ENCODE results near the gene WDR46. TPM values are rescaled to one million over a fixed set of nuclear protein-coding genes. Genes with fewer than 3 reads are reported as not detected.
"Not testable (repeated sequence)": the region's sequence is repeated elsewhere in the genome, so short reads cannot be mapped to it uniquely, and the experiment has no call there.

Gene WDR46
- total RNA-seq, 2 experiments from 2014 or later, result 105 to 107 TPM

DNA sequence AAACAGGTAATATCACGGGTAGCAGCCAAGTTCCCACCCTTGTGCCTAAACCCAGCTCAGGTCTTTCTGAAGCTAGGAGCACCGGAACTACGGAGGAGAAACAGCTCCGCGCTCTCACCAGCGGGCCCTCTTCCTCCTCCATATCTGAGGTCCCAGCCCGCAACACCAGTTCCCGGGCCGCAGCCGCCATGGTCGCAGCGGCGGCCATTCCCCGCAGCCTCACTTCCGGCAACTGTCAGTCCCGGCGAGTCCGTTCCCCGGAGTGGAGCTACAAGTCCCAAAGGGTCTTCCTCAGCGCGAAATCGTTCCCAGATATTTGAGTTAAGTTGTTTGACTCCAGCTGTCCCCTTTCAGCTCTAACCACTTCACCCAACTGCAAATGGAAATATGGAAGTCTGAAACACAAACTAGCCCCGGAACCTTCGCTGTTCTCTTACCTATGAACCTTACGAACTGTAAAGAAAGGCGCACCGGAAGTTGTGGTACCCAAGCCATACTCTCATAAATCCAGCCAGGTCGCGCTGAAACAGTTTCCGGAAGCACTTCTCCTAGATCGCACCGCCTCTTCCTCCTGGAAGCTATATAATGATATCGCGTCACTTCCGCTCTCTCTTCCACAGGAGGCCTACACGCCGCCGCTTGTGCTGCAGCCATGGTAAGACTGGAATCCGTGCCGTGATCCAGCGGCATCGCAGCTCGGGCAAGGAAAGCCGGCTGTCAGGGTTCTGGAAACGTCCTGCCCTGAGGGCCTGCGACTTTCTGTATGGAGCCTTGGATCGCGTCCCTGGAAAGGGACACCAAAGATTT, 17.4 kb downstream of the WDR46 start, which contains the start of the genes RPS18 and VPS52:
TSS of gene RPS18 (plus strand) at position 608 of the 807 bp plus-strand sequence. CDS start at position 653, 45 bp downstream.
TSS of gene VPS52 (minus strand) at position 409 of the 807 bp plus-strand sequence. CDS start at position 208, 201 bp downstream.
- Mint-ChIP-seq H3K27me3 (no peaks in the 10 kb centered on the region), H3K4me1 (peaks cover 30% of the 10 kb centered on the region), H3K9me3 (no peaks in the 10 kb centered on the region), H3K27ac (peak within 1 kb of the TSS; percentile 100), H3K4me3 (peak within 1 kb of the TSS; percentile 95), H3K36me3 (peaks cover 64% of the 10 kb centered on the region)
- DNase-seq, result peak; percentile 87

DNA sequence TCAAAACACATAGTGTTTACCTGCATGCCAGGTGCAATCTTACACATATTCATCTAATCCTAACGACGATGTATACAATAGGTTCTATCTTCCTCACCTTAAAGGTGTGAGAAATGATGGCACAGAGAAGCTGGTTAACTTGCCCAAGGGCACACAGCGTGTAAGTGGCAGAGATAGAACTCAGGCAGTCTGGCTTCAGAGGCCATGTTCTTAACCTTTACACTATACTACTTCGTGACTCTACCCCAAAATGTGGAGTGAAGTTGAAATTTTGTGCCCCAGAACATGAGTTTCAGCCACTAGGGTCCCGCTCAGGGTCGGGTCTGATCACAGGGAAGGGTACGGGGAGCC, 17.9 kb downstream of the WDR46 start:
- peaks cover 25% of the 10 kb centered on the region for H3K4me1 Mint-ChIP-seq
- no peaks in the 10 kb centered on the region for H3K9me3 Mint-ChIP-seq
- peak overlapping the region; percentile 100 for H3K27ac Mint-ChIP-seq
- H3K4me3 Mint-ChIP-seq, result peak overlapping the region; percentile 95
- H3K36me3 Mint-ChIP-seq, result peaks cover 58% of the 10 kb centered on the region
- no peak for DNase-seq
- H3K27me3 Mint-ChIP-seq, result no peaks in the 10 kb centered on the region

DNA sequence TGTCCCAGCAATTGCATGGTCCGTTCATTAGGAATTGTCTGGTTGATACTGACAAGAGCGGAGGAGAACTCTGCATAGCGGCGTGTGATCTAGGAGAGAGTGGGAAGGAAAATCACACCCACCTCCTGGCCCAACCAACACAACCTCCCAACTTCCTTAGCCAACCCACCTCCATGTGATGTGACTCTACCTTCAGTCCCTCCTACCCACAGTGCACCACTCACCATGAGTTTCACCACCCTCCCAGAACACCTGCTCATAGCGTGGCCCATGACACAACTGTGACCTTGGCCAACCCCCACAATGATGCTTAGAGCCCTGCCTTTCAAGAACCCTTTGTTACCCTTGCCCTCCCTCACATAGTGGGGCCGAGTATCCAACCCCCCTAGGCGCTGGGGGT, 25.0 kb downstream of the WDR46 start:
- H3K36me3 Mint-ChIP-seq, result peaks cover 23% of the 10 kb centered on the region
- no peak overlapping the region for H3K4me3 Mint-ChIP-seq
- H3K4me1 Mint-ChIP-seq, result peaks cover 3% of the 10 kb centered on the region
- H3K9me3 Mint-ChIP-seq, result no peaks in the 10 kb centered on the region
- H3K27ac Mint-ChIP-seq, result peak overlapping the region; percentile 27
- H3K27me3 Mint-ChIP-seq, result no peaks in the 10 kb centered on the region
- DNase-seq, result no peak

DNA sequence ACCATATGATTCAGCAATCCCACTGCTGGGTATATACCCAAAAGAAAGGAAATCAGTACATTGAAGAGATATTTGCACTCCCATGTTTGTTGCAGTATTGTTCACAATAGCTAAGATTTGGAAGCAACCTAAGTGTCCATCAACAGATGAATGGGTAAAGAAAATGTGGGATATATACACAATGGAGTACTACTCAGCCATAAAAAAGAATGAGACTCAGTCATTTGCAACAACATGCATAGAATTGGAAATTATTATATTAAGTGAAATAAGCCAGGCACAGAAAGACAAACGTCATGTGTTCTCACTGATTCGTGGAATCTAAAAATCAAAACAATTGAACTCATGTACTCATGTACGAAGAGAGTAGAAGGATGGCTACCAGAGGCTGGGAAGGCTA, 26.5 kb downstream of the WDR46 start:
- not testable (repeated sequence) for H3K27me3 Mint-ChIP-seq, DNase-seq, H3K4me1 Mint-ChIP-seq, H3K4me3 Mint-ChIP-seq, H3K27ac Mint-ChIP-seq, H3K9me3 Mint-ChIP-seq
- peaks cover 19% of the 10 kb centered on the region for H3K36me3 Mint-ChIP-seq

DNA sequence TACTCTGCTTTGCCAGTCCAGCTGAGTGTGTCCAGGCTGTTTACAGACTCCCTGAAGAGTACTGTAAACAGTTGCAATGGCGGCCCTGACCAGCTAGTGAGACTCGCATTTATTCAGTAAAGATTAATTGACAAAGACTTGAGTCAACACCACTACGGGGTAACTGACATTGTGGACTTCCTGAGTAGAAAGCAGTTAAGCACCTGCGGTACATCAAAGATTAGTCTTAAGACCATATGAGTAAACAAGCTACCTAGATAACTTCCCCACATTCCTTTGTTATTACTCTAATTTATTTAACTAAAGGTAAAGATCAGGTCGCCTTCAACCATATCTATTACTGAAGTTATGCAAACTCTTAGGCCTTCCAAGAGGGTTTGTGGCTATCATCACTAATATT, 30.0 kb downstream of the WDR46 start:
- no peak overlapping the region for H3K27ac Mint-ChIP-seq
- H3K4me3 Mint-ChIP-seq, result no peak overlapping the region
- DNase-seq, result no peak

DNA sequence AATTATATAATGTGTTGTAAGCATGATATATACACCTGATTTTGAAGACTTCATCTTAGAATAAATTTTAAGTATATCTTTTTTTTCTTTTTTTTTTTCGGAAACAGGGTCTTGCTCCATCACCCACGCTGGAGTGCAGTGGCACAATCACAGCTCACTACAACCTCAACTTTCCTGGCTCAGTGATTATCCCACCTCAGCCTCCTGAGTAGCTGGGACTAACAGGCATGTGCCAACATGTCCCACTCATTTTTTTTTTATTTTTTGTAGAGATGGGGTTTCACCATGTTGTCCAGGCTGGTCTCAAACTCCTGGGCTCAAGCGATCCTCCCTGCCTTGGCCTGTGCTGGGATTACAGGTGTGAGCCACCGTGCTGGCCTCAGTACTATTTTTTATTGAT, 34.4 kb downstream of the WDR46 start:
- Mint-ChIP-seq H3K9me3 (no peaks in the 10 kb centered on the region), H3K4me1 (peaks cover 25% of the 10 kb centered on the region)

More for the DNA sequence above, 30.0 kb downstream of the WDR46 start:
- H3K27me3 Mint-ChIP-seq, result no peaks in the 10 kb centered on the region
- no peaks in the 10 kb centered on the region for H3K4me1 Mint-ChIP-seq
- H3K9me3 Mint-ChIP-seq, result no peaks in the 10 kb centered on the region
- H3K36me3 Mint-ChIP-seq, result peaks cover 19% of the 10 kb centered on the region

DNA sequence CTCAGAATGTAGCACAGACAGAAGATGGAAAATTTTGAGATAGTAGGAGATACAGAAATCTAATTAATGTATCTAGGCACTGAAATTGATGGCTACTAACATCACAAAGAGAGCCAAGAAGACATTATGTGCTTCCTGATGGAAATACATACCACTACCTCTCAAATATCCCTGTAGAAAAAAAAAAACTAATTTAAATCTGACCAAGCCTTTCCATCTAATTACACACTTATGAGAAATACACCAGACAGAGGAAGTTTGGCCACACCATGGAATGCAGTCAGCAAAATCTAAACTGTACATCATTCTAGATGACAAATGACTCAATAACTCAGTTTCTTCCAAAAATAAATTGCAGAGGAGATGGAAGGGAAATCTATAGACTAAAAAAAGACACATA, 36.3 kb downstream of the WDR46 start:
- Mint-ChIP-seq H3K36me3 (peaks cover 24% of the 10 kb centered on the region), H3K4me1 (peaks cover 35% of the 10 kb centered on the region), H3K27me3 (no peaks in the 10 kb centered on the region), H3K27ac (peak overlapping the region; percentile 10), H3K9me3 (no peaks in the 10 kb centered on the region), H3K4me3 (no peak overlapping the region)
- DNase-seq, result no peak

More for the DNA sequence above, 34.4 kb downstream of the WDR46 start:
- Mint-ChIP-seq H3K4me3 (no peak overlapping the region), H3K27ac (no peak overlapping the region), H3K36me3 (peaks cover 26% of the 10 kb centered on the region), H3K27me3 (no peaks in the 10 kb centered on the region)
- DNase-seq, result no peak

DNA sequence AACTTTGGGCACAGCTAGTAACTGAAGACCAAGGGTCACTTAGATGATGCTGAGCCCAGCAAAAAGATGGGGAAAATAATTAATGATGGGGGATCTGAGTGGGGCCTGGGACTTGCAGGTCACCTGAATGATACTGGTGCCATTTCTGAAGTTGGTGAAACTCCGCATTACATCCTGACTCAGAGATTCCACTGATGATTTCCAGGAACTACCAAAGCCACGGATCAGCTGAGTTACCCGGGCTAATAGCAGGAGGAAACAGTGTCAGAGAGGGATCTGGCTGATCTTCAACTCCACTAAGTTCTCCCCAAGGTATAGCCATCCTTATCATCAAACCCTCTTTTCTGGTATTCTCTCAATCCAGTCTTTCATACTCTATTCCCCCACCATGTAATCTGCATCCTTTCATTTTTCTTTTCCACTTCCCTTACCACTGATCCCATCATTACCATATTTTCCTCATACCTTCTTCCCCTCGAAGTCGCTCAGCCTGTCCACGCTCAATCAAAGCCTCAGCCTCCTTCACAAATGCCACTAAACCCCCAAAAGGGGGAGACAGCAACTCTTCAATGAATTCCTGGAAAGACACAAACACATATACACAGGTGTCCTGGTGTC, 37.5 kb downstream of the WDR46 start:
- Mint-ChIP-seq H3K36me3 (peaks cover 23% of the 10 kb centered on the region), H3K9me3 (no peaks in the 10 kb centered on the region), H3K27ac (peak overlapping the region; percentile 32), H3K4me3 (no peak overlapping the region), H3K27me3 (no peaks in the 10 kb centered on the region), H3K4me1 (peaks cover 35% of the 10 kb centered on the region)
- no peak for DNase-seq

DNA sequence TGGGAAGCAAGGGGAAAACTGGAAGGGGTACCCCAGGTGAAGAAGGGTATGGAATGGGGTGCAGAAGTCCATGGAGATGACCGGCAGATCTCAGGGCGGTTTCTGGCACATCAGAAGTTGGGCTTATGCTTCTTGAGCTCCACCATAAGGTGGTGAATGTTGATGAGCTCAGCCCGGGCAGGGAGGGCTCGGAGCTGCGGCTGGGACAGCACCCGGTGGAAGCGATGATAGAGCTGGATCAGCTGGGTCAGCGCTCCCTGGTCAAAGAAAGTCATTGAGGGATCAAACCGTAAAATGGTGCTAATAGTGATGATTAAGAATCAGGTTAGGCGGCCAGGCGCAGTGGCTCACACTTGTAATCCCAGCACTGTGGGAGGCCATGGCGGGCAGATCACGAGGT, 38.3 kb downstream of the WDR46 start:
- H3K27ac Mint-ChIP-seq, result peak overlapping the region; percentile 32
- no peak for DNase-seq
- H3K27me3 Mint-ChIP-seq, result no peaks in the 10 kb centered on the region
- H3K36me3 Mint-ChIP-seq, result peaks cover 23% of the 10 kb centered on the region
- H3K9me3 Mint-ChIP-seq, result no peaks in the 10 kb centered on the region
- H3K4me3 Mint-ChIP-seq, result peak overlapping the region; percentile 90
- H3K4me1 Mint-ChIP-seq, result peaks cover 35% of the 10 kb centered on the region

DNA sequence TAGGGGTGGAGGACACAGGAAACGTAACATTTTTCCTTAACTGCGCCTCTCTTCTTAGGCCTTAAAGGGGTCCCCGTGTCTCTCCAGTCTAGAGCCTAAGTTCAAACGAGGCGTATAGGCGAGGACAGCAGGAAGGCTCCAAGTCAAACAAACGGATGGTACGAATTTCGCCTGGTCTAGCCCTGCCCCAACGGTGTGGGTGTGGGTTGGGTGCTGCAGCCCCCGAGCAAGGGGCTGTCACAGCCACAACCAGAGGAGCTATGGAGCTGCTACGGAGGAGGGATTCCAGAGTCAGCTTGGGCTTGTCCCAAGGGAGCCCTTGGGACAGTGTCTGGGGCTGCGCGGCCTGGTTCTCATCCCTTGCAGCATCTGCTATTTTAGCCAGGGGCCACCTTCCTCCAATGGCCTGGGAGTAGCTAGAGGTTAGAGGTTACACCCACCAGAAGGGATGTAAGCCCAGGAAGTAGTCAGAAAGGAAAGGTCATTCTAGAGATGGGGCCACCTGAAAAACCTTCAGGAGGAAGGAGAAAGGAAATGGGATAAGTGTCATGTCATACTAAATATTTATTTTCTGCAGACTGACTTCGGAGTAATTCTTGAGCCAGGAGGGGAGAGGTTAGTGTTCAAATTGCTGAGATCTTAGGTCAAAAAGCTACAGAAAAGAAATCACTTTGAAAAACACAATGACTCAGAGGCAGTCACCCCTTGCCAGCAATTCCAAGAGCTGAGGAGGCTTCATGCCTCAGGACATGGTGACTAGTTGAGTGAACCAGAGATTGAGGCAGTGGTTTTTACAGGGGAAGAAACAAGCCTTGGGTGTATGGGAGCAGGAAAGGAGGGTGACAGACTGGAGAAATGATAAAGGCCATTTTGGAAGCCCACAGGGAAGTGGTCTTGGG, 39.1 kb downstream of the WDR46 start:
- peaks cover 35% of the 10 kb centered on the region for H3K4me1 Mint-ChIP-seq
- H3K4me3 Mint-ChIP-seq, result peak overlapping the region; percentile 90
- peak; percentile 21 for DNase-seq
- peak overlapping the region; percentile 32 for H3K27ac Mint-ChIP-seq
- no peaks in the 10 kb centered on the region for H3K27me3 Mint-ChIP-seq
- H3K9me3 Mint-ChIP-seq, result no peaks in the 10 kb centered on the region
- peaks cover 23% of the 10 kb centered on the region for H3K36me3 Mint-ChIP-seq

DNA sequence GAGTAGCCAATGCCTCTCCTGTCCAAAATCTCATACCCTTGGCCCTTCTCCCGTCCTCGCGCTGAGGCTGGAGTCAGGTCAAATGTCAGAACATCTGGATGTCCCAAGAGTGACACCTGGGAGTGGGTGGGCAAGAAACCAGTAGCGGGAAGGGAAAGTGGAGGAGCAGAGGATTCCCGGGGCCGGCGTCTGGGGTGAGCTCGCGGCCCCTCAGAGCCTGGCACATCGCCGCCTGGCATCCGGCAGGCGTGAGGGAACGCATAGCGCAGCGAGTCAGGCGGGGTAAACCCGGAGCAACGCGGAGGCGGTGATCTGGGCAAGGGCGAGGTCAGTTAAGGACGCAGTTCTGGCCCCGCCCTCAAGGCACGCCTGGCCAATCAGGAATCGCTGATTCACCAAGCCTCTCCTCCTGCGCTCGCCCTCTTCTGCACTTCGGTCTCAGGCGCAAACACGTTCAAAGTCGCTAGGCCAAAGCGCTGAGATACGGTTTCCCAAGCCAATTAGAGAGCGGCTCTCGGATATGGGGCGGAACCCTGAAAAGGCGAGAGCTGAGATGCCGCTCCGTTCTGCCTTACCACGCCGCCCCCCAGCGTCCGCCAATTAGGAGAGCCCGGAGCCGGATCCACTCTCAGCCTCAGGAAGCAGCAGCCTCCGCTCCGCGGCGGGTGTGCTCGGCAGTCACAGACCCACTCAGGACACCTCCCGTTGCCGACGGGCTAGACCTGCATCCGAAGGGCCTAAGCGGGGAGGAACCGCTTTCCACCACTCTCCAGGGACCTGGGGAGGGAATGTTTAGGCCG, 39.9 kb downstream of the WDR46 start:
- peak; percentile 97 for DNase-seq
- peaks cover 23% of the 10 kb centered on the region for H3K36me3 Mint-ChIP-seq
- H3K4me3 Mint-ChIP-seq, result peak overlapping the region; percentile 90
- H3K9me3 Mint-ChIP-seq, result no peaks in the 10 kb centered on the region
- no peaks in the 10 kb centered on the region for H3K27me3 Mint-ChIP-seq
- peaks cover 35% of the 10 kb centered on the region for H3K4me1 Mint-ChIP-seq
- H3K27ac Mint-ChIP-seq, result peak overlapping the region; percentile 96

DNA sequence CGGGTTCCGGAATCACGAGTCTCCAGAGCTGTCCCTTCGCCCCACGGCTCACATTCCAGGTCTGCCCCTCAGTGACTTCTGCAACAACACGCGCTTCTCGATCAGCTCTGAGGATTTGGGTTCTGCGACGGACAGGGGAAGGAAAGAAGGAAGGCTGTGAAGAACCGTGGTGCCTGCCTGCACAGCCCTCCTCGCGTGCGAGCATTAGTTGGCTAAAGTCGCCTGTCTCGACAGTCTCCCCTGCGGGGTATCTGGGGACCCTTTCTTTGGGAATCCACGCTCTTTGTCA, 40.5 kb downstream of the WDR46 start:
- Mint-ChIP-seq H3K27me3 (no peaks in the 10 kb centered on the region), H3K4me1 (peaks cover 35% of the 10 kb centered on the region), H3K4me3 (peak overlapping the region; percentile 90), H3K36me3 (peaks cover 23% of the 10 kb centered on the region), H3K27ac (peak overlapping the region; percentile 96), H3K9me3 (no peaks in the 10 kb centered on the region)
- no peak for DNase-seq

DNA sequence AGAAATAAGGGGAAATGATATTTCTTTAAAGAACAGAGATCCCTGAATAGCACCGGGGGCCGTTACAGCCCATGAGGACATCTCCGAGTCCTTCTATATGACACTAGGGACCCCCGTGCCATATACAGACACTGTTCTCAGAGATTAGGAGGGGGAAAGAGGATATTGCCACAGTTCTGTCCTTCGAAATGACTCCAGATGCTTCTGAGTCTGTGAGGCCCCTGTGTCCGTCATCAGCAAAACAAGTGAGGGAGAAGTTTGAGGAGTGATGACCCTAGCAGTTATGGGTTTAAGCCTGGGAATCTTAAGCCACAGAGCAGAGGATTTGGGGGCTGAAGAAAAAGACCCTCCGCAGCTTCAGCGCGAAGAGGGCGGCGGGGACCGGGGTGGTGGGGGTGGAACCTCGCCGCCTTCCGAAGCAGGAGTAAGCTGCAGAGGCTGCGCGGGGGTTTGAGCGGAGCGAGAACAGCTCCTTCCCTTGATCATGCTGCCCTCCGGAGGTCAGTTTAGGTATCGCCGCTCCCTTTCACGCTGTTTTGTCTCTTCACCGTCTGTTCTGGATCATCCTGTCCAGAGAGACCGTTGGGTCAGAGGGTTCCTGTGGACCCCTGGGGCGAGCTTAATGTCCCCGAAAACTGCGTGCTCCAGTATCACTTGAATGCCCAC, 40.9 kb downstream of the WDR46 start:
- H3K9me3 Mint-ChIP-seq, result no peaks in the 10 kb centered on the region
- peak overlapping the region; percentile 90 for H3K4me3 Mint-ChIP-seq
- H3K4me1 Mint-ChIP-seq, result peaks cover 38% of the 10 kb centered on the region
- H3K27me3 Mint-ChIP-seq, result no peaks in the 10 kb centered on the region
- peaks cover 23% of the 10 kb centered on the region for H3K36me3 Mint-ChIP-seq
- H3K27ac Mint-ChIP-seq, result peak overlapping the region; percentile 96
- DNase-seq, result peak; percentile 87

DNA sequence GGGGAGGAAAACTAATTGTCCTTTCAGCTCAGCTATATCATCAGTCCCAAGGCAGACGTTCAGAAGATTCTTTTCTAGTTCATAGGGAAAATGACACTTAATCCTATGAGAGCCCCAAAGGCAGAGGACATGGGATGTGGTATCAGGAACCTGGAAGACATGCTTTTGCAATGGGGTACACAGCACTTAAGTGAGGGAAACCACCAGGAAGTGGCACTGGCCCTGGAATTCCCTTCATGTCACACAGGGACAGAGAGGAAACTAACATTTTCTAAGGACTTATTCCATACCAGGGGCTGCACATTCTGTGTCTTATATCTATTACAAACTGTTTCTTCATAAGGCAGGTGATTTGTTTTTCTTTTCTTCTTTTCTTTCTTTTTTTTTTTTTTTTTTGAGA, 45.6 kb downstream of the WDR46 start:
- Mint-ChIP-seq H3K27me3 (peaks cover 4% of the 10 kb centered on the region), H3K4me1 (peaks cover 16% of the 10 kb centered on the region), H3K36me3 (no peaks in the 10 kb centered on the region), H3K4me3 (no peak overlapping the region), H3K9me3 (no peaks in the 10 kb centered on the region), H3K27ac (no peak overlapping the region)
- no peak for DNase-seq

All from activated naive CD8-positive, alpha-beta T cell treated with anti-CD3 and anti-CD28 coated beads for 36 hours (primary cell).